ENCODE data around the gene CCDC92B. TPM values are rescaled to one million over a fixed set of nuclear protein-coding genes. Genes with fewer than 3 reads are reported as not detected.

The CCDC92B gene
- total RNA-seq, 1 experiment from 2014 or later, result not detected

- peak; percentile 26 for DNase-seq (ENCODE audit: low spot score)
Observed at GRCh38 chr17:2721603-2722002, 27.8 kb downstream of the CCDC92B start.

DNA sequence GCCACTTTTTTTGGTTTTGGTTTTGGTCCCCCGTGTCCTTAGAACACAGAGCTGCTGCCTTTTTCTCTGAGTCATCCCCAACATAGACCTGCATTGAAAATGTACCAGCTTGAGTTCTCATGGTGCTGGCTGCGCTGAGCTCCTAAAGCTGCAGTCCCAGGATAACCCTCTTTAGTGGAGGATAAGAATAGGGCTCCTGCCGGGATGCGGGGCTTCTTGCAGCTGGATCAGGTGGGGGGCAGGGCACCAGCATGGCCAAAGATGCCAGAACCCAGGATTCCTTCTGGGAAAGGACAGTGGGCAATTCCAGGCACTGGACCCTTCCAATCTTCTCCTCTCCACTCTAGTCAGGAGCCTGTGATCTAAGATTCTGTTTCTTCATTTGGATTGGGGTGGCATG is 29.6 kb downstream of the CCDC92B start:
- no peak for DNase-seq (ENCODE audit: low spot score)

- DNase-seq (ENCODE audit: low spot score), result peak; percentile 21
Observed at GRCh38 chr17:2718150-2718938, 31.1 kb downstream of the CCDC92B start.

- no peak for DNase-seq (ENCODE audit: low spot score)
Observed at GRCh38 chr17:2716649-2717048, 32.8 kb downstream of the CCDC92B start.

DNA sequence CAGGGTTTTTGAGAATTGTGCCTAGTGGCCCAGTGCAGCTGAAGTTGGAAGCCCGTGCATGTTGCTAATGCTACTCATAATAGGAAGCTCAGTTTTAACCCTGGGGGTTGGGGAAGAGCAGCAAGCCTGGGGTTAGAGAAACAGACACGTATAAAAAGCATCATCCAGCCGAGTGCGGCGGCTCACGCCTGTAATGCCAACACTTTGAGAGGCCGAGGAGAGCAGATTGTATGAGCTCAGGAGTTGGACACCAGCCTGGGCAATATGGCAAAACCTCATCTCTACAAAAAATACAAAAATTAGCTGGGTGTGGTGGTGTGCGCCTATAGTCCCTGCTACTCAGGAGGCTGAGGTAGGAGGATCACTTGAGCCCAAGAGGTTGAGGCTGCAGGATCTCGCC is 35.6 kb downstream of the CCDC92B start:
- DNase-seq (ENCODE audit: low spot score), result no peak

GRCh38 chr17:2712300-2713043 is 37.0 kb downstream of the CCDC92B start:
- no peak for DNase-seq (ENCODE audit: low spot score)

- DNase-seq (ENCODE audit: low spot score), result peak; percentile 90
Observed at GRCh38 chr17:2711608-2712299, 37.7 kb downstream of the CCDC92B start, which contains the start of gene CLUH. Gene CLUH (minus strand): TSS chr17:2711764. CDS start chr17:2711661, 103 bp downstream.

DNA sequence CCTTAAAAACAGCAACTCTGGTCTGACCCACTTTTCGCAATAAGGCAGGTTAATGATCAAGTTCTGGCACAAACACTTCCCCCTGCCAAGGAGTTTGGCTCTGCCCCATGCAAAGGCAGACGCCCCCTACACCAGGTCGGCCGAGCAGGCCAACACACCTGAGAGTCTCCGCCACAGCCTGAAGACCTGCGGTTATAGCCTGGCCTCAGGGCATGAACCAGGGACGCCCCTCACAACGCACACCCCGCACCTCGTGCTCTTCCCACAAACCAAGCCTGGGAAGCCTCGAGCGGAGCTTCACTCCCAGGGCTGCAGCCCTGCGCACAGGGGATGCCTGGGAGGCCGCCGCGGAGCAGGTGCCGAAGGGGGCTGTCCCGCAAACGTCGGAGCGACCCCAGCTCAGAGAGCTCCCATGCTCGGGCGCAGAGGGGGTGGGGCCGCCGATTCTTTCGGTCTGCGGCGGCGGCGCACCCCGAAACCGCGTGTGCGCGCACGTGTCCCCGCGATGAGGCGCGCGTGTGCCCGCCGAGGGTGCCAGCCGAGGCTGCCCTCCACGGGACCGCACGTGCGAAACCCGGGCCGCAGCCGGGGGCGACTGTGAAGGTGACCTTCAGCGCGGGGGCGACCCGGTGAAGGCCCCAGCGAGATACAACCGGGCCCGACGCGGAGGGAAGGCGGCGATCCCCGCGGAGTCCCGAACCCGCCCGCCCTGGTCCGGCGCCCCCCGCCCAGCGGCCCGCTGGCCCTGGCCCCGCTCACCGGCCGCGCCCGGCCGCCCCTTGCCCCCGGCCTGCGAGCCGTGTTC is 38.4 kb downstream of the CCDC92B start:
- DNase-seq (ENCODE audit: low spot score), result no peak

DNA sequence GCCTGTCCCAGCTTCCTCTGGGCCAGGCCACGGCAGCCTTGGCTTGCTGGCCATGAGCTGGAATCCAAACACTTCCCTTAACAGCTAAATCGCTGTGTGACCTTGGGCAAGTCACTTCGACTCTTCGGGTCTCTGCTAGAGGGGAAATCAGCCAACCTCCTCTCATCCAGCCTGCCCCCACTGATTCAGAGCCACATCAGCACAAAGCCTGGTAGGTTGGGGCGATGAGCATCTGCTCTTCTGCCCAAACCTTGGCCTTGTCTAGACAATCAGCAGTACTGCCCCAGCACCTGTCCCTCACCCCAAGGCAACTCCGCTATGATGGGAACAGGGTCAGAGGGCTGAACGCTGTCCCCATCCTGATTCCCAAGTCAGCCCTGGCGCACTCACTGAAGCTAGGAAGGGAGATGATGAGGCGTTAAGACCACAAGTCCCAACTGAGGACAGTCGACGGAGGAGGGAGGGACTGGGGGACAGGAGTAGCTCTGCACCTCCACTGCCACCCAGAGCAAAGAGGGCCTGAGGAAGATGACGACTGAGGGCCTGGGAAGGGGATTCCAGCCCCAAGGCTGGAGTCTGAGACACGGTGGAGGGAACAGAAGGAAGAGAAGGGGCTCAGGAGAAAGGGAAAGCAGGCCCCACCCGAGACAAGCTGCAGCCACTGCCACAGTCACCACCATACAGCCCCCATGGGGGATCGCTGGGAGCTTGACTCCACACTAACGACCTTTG is 39.2 kb downstream of the CCDC92B start:
- DNase-seq (ENCODE audit: low spot score), result no peak

GRCh38 chr17:2709183-2709661 is 40.2 kb downstream of the CCDC92B start:
- DNase-seq (ENCODE audit: low spot score), result no peak

DNA sequence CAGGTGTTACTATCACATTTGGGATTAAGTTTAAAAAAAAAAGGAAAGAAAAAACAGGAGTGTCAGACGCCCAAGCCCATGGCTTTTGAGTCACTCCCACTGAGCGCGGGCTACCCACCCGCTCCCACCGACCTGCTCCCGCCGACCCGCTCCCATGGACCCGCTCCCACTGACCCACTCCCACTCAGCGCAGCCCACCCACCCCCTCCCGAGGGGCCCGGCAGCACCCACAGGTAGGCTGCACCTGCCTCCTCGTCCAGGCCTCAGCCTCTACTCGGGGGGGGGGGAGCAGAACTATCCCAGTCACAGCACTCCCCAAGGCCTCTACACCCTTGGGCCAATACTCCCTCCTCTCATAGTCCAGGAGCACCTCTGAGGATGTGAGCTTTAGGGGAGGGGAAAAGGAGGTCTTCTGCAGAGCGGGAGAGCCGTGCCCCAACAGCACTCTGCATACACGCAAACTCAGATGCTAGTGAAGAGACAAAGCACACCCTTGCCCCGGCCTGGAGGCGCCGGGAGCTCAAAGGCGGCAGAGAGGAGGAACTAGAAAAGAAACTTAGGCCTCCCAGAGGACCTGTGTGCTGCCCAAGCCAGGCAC is 40.8 kb downstream of the CCDC92B start:
- DNase-seq (ENCODE audit: low spot score), result no peak

DNA sequence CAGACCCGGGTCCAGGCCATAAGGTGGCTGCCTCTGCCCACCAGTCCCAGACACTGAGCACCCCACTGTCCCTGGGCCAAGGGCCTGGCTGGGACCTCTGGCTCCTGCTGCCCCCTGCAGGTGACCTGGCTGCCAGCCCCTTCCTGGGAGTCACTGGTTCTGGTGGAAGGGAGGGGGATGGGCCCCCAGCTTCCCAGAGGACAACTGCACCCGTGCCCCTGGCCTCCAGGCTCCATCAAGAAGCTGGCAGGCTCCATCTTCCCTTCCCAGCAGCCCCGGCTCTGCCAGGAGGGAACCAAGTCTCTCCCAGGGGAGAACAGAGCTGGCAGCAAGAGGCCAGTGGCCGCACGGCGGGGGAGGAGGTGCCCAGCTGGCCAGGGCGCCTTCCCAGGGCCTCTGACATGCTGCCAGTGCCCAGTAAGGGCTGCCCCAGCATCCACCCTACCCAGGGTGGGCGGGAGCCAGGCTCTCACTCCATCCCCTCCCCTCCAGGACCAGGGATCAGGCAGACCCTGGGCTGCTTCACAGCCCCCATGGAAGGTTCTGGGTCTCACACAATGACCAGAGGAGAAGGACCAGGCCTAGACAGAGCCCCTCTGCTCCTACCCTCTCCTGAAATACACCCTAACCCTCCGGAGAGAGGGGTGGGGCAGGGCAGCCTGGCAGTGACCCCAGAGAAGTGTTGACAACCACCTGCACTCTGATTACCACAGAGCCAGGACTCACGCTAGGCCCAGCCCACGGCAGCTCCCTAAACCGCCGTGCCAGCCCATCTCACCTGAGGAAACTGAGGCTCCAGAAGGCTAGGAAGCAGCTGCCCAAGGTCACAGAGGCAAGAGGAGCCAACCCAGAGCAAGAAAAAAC is 41.5 kb downstream of the CCDC92B start:
- no peak for DNase-seq (ENCODE audit: low spot score)

GRCh38 chr17:2706911-2707510 is 42.4 kb downstream of the CCDC92B start:
- no peak for DNase-seq (ENCODE audit: low spot score)

GRCh38 chr17:2705888-2706795 is 43.3 kb downstream of the CCDC92B start:
- DNase-seq (ENCODE audit: low spot score), result no peak

DNA sequence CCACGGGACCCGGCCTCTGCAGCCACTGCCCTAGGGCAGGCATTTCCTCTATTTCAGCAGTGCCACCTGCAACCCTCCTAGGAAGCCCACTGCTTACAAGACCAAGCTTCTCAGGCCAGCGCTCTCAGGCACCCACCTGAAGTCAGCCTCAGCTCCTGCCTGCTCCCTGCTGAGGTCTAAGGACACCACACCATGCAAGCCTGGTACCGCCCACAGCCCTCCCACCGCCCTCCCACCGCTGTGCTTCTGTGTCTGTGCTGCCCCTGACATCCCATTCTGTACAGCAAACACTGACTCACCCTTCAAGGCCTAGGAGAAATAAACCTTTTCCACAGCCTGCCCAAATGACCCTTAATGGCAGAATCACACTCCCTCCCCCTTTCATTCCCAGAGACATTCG is 44.2 kb downstream of the CCDC92B start:
- peak; percentile 14 for DNase-seq (ENCODE audit: low spot score)

- DNase-seq (ENCODE audit: low spot score), result no peak
Observed at GRCh38 chr17:2704890-2705248, 44.6 kb downstream of the CCDC92B start.

- DNase-seq (ENCODE audit: low spot score), result no peak
Observed at GRCh38 chr17:2704031-2704889, 45.2 kb downstream of the CCDC92B start.
